Endothelial cell of umbilical vein (primary cell): Measurements from ENCODE around the gene DNAH10. TPM values are rescaled to one million over a fixed set of nuclear protein-coding genes. Genes with fewer than 3 reads are reported as not detected.

ENCODE experiments used
- BruUV-seq: library from RNA; stranded (reverse); fragments of 400-500 nt; replicated peaks from 2 replicates; lab custom pipeline; 2021; lab: Mats Ljungman, UMichigan
- CTCF ChIA-PET: fragments of 300-600, 350-600 bp; sonication (Branson Sonifier 250); formaldehyde crosslinking; loops from one replicate; lab custom pipeline; 2021; ENCODE audit warnings: antibody characterized with exemption, inconsistent platforms; lab: Charles Lee
- POLR2A ChIA-PET: fragments of 300-600, 350-600 bp; sonication (Branson Sonifier 250); formaldehyde crosslinking; loops from one replicate; lab custom pipeline; 2021; ENCODE audit warnings: antibody characterized with exemption, inconsistent platforms; lab: Charles Lee
- DNase-seq: peaks from one replicate; pipeline ENCODE4 v3.0.0-alpha.2; 2011; ENCODE audit warnings: low read depth, low spot score
- FAIRE-seq: peaks from 2 replicates; lab custom pipeline; 2011; peaks lifted over from hg19 to GRCh38; lab: Jason Lieb, UNC
- H2AFZ ChIP-seq: 2 replicates; pipeline ENCODE4 v1.6.0; 2012; ENCODE audit warnings: low read depth, low read length, control low read depth, inconsistent platforms
- H3K27ac ChIP-seq: 2 replicates; pipeline ENCODE4 v1.5.1; 2011; ENCODE audit warnings: low read depth, mild to moderate bottlenecking, control low read depth, low read length, moderate library complexity; ENCODE audit not compliant: insufficient read depth
- H3K27me3 ChIP-seq, 2 experiments: 2 replicates each; pipeline versions ENCODE4 v1.6.0 to v1.6.1; 2011; ENCODE audit warnings: low read length in 2 of 2, mixed read lengths in 1 of 2; ENCODE audit not compliant: control insufficient read depth in 2 of 2, insufficient read depth in 2 of 2
- H3K36me3 ChIP-seq, 2 experiments: 2 replicates in 1 of 2; 3 replicates in 1 of 2; pipeline ENCODE4 v1.5.1; 2011; ENCODE audit warnings: low read length in 2 of 2, mild to moderate bottlenecking in 1 of 2, moderate library complexity in 1 of 2; ENCODE audit not compliant: control insufficient read depth in 2 of 2, insufficient read depth in 2 of 2; ENCODE audit errors: extremely low read depth in 1 of 2
- H3K4me1 ChIP-seq: 3 replicates; pipeline ENCODE4 v1.5.1; 2011; ENCODE audit warnings: mild to moderate bottlenecking, low read length; ENCODE audit not compliant: control insufficient read depth, insufficient read depth; ENCODE audit errors: extremely low read depth
- H3K4me2 ChIP-seq: 2 replicates; pipeline ENCODE4 v1.6.1; 2011; ENCODE audit warnings: low read length, control low read depth, mixed read lengths; ENCODE audit not compliant: insufficient read depth
- H3K4me3 ChIP-seq, 3 experiments: fragments of 200-600 bp in 1 of 3; sonication (generic), shearing (Covaris generic) in 1 of 3; replicated peaks in 1 of 3; 2 replicates each; pipeline ENCODE4 v1.5.1; 2011 to 2016; ENCODE audit warnings: control low read depth in 3 of 3, low read length in 3 of 3, mild to moderate bottlenecking in 2 of 3, inconsistent platforms in 1 of 3, low read depth in 1 of 3, moderate library complexity in 1 of 3; ENCODE audit not compliant: insufficient read depth in 1 of 3
- H3K79me2 ChIP-seq: 2 replicates; pipeline ENCODE4 v1.6.0; 2012; ENCODE audit warnings: low read length, inconsistent platforms; ENCODE audit not compliant: control insufficient read depth, insufficient read depth
- H3K9ac ChIP-seq: replicated peaks from 2 replicates; pipeline ENCODE3; 2011; ENCODE audit warnings: low read length, control low read depth; ENCODE audit not compliant: insufficient read depth; ENCODE audit errors: extremely low read depth
- H3K9me1 ChIP-seq: replicated peaks from 3 replicates; pipeline ENCODE4 v1.6.0; 2011; ENCODE audit warnings: mild to moderate bottlenecking, low read length; ENCODE audit not compliant: control insufficient read depth, insufficient read depth; ENCODE audit errors: extremely low read depth
- H3K9me3 ChIP-seq: replicated peaks from 2 replicates; pipeline ENCODE4 v1.5.1; 2012; ENCODE audit warnings: low read length, inconsistent platforms; ENCODE audit not compliant: control insufficient read depth, insufficient read depth
- H4K20me1 ChIP-seq: replicated peaks from 2 replicates; pipeline ENCODE3; 2011; ENCODE audit warnings: mild to moderate bottlenecking, low read length; ENCODE audit not compliant: control insufficient read depth, insufficient read depth; ENCODE audit errors: extremely low read depth
- EZH2 ChIP-seq: IDR thresholded peaks from 2 replicates; pipeline ENCODE4 v1.6.1; 2012; ENCODE audit warnings: borderline replicate concordance, low read depth, mild to moderate bottlenecking, moderate library complexity, low read length, inconsistent platforms; ENCODE audit not compliant: severe bottlenecking
- FOS ChIP-seq: IDR thresholded peaks from 2 replicates; pipeline ENCODE4 v1.6.1; 2011; ENCODE audit warnings: mild to moderate bottlenecking, low read length, moderate library complexity, borderline replicate concordance; ENCODE audit not compliant: insufficient read depth
- GATA2 ChIP-seq: IDR thresholded peaks from 2 replicates; pipeline ENCODE4 v1.7.0; 2011; ENCODE audit warnings: low read depth, mild to moderate bottlenecking, moderate library complexity, mixed read lengths, low read length; ENCODE audit not compliant: insufficient read length, insufficient read depth
- JUN ChIP-seq: IDR thresholded peaks from 2 replicates; pipeline ENCODE4 v1.6.1; 2011; ENCODE audit warnings: borderline replicate concordance, low read depth; ENCODE audit not compliant: insufficient read length, insufficient read depth
- MYC ChIP-seq: IDR thresholded peaks from one replicate; pipeline ENCODE4 v1.6.1; 2011; ENCODE audit warnings: mild to moderate bottlenecking, low read depth, low read length
- POLR2A ChIP-seq: IDR thresholded peaks from 2 replicates; pipeline ENCODE4 v1.6.1; 2012; ENCODE audit warnings: low read depth, mild to moderate bottlenecking, control low read depth, low read length
- POLR2AphosphoS5 ChIP-seq: IDR thresholded peaks from 2 replicates; pipeline ENCODE4 v1.6.1; 2012; ENCODE audit warnings: low read depth, mild to moderate bottlenecking, control low read depth, low read length, moderate library complexity; ENCODE audit not compliant: insufficient read depth
- dilution Hi-C: fragments of 300-500 bp; cut with MboI; formaldehyde crosslinking; loops from one replicate; pipeline ENCODE4 v1.15.0; 2019; ENCODE audit warnings: low sequenced_read_pairs; ENCODE audit not compliant: extremely low pct_ligation_motif_present
- intact Hi-C: fragments of 100-400 bp; cut with micrococcal nuclease; formaldehyde crosslinking; loops from one replicate; pipeline ENCODE4 v1.10.0; 2022
- polyA plus RNA-seq, 4 experiments: library from polyadenylated mRNA; depleted of rRNA in 3 of 4; stranded (reverse) in 3 of 4; unstranded in 1 of 4; fragments of >200 nt; gene quantifications; 2 replicates each; pipeline versions ENCODE4 v1.2.1 to v1.2.3, GENCODE V29; 2011 to 2012; ENCODE audit warnings: missing spikeins in 1 of 4
- total RNA-seq: library from RNA; stranded (reverse); gene quantifications from 2 replicates; pipeline ENCODE4 v1.2.3, GENCODE V29; 2021
- TF ChIP-seq, protein P1 (sequence below), 2 donors: IDR thresholded peaks; 1 replicate in 1 of 2; 2 replicates in 1 of 2; pipeline ENCODE4 v1.5.1; 2011; ENCODE audit warnings: low read length in 2 of 2, mild to moderate bottlenecking in 2 of 2, moderate library complexity in 2 of 2, control low read depth in 1 of 2, inconsistent platforms in 1 of 2, low read depth in 1 of 2; ENCODE audit not compliant: insufficient read depth in 1 of 2; ENCODE audit errors: extremely low read depth in 1 of 2
- TF ChIP-seq, protein P2 (sequence below): IDR thresholded peaks from 2 replicates; pipeline ENCODE4 v1.6.1; 2011; ENCODE audit not compliant: insufficient read depth, insufficient read length

The DNAH10 gene
- total and polyA plus RNA-seq, 2 donors (not counting 3 experiments of a cell fraction or from before 2014, with no cell fraction given): 0.04 to 0.31 TPM

DNA sequence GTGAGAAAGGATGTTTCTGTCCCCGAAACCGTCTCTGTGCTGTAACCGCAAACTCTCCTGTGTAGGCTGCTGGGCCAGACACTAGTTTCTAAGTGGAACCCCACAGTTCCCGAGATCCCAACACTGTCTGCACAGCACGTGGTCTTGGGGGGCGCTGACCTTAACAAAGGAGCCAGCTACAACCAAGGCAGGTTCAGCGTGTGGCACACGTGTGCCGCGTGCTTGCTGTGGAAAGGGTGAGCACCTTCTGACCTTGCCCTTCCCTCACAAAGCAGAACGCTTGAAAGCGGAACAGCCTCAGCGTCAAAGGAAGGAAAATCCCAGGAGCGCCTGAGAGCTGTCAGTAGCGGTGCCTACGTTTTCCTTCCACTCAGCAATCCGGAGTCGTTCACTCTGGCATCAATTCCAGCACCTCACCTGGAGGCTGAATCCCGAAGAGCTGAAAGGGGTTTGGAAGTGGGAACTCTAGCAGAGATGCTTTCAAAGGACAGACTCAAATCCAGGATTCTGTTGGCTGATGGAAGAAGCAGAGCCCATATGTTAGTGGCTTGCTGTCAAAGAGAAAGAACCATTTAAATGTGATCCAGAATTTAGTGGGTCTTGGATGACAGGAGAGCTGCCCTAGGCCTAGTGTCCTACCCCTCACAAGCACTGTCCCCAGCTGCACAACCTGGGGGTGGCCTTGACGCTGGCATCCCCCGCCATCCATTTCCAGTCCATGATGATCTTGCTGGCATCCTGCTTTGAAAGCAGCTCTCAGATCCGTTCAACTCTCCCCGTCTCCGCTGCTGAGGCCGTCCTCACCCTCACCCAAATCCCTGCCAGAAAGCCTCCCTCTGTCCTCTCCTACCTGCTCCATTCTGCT is 183.4 kb downstream of the DNAH10 start:
- ChIA-PET CTCF (no interaction called here), POLR2A (no interaction called here)
- Histone ChIP-seq H3K4me1 (peaks cover 12% of the 10 kb centered on the region), H3K9me3 (no peaks in the 10 kb centered on the region), H4K20me1 (no peaks in the 10 kb centered on the region), H3K36me3 (peaks cover 2 to 3% of the 10 kb centered on the region in 2 experiments), H3K27ac (no peak overlapping the region), H3K79me2 (no peaks in the 10 kb centered on the region), H3K4me2 (no peak overlapping the region), H3K9ac (no peak overlapping the region), H3K4me3 (no peak overlapping the region), H2AFZ (no peak overlapping the region), H3K9me1 (no peaks in the 10 kb centered on the region), H3K27me3 (no peaks in the 10 kb centered on the region)
- DNase-seq (no peak), FAIRE-seq (no peak)
- intact Hi-C loops (no loop called here), dilution Hi-C loops (no loop called here)
- BruUV-seq: no TSS peak
- TF ChIP-seq POLR2AphosphoS5 (no peak), JUN (no peak), EZH2 (no peak), FOS (no peak), MYC (no peak), GATA2 (no peak), POLR2A (no peak)
- TF ChIP-seq, protein P1, sequence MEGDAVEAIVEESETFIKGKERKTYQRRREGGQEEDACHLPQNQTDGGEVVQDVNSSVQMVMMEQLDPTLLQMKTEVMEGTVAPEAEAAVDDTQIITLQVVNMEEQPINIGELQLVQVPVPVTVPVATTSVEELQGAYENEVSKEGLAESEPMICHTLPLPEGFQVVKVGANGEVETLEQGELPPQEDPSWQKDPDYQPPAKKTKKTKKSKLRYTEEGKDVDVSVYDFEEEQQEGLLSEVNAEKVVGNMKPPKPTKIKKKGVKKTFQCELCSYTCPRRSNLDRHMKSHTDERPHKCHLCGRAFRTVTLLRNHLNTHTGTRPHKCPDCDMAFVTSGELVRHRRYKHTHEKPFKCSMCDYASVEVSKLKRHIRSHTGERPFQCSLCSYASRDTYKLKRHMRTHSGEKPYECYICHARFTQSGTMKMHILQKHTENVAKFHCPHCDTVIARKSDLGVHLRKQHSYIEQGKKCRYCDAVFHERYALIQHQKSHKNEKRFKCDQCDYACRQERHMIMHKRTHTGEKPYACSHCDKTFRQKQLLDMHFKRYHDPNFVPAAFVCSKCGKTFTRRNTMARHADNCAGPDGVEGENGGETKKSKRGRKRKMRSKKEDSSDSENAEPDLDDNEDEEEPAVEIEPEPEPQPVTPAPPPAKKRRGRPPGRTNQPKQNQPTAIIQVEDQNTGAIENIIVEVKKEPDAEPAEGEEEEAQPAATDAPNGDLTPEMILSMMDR (IDR thresholded peaks at IDR 0.05; ENCODE audit: extremely low read depth in 1 of 2, insufficient read depth in 1 of 2, low read depth in 1 of 2, low read length in 2 of 2): no peak
- TF ChIP-seq, protein P2, sequence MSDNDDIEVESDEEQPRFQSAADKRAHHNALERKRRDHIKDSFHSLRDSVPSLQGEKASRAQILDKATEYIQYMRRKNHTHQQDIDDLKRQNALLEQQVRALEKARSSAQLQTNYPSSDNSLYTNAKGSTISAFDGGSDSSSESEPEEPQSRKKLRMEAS: no peak
